ENCODE data around the gene KNDC1. TPM values are rescaled to one million over a fixed set of nuclear protein-coding genes. Genes with fewer than 3 reads are reported as not detected.

Gene KNDC1
- total and polyA plus RNA-seq, 2 donors (not counting 3 experiments of a cell fraction or from before 2014, with no cell fraction given): not detected

DNA sequence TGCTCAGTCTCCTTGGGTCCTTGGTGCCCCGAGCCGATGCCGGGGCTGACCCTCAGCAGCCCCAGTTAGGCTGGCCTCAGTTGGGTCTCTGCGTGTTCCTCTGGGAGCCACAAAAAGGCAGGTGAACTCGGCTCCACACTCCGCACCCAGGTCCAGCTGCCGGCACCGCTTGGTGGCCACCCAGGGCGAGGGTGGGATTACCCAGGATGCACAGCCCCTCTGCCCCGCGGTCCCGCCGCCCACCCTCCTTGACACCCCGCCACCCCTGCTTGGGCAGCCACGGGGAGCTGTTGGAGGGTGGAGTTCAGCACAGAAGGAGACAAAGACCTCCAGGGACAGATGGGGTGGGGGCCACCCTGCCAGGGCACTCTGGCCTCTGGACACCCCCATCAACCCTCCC, 95.3 kb downstream of the KNDC1 start:
- H3K4me3 ChIP-seq (replicated peaks in 1 of 3; ENCODE audit: insufficient read depth in 1 of 3, low read depth in 1 of 3, low read length in 3 of 3): no peak overlapping the region
- no peaks in the 10 kb centered on the region for H3K27me3 ChIP-seq (ENCODE audit: control insufficient read depth in 2 of 2, insufficient read depth in 2 of 2, low read length in 2 of 2)
- TF ChIP-seq, protein P1, sequence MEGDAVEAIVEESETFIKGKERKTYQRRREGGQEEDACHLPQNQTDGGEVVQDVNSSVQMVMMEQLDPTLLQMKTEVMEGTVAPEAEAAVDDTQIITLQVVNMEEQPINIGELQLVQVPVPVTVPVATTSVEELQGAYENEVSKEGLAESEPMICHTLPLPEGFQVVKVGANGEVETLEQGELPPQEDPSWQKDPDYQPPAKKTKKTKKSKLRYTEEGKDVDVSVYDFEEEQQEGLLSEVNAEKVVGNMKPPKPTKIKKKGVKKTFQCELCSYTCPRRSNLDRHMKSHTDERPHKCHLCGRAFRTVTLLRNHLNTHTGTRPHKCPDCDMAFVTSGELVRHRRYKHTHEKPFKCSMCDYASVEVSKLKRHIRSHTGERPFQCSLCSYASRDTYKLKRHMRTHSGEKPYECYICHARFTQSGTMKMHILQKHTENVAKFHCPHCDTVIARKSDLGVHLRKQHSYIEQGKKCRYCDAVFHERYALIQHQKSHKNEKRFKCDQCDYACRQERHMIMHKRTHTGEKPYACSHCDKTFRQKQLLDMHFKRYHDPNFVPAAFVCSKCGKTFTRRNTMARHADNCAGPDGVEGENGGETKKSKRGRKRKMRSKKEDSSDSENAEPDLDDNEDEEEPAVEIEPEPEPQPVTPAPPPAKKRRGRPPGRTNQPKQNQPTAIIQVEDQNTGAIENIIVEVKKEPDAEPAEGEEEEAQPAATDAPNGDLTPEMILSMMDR (IDR thresholded peaks at IDR 0.05; ENCODE audit: extremely low read depth in 1 of 2, insufficient read depth in 1 of 2, low read depth in 1 of 2, low read length in 2 of 2): no peak
- TF ChIP-seq GATA2 (IDR thresholded peaks at IDR 0.05; ENCODE audit: insufficient read depth, insufficient read length, low read depth, low read length) (no peak), JUN (IDR thresholded peaks at IDR 0.05; ENCODE audit: borderline replicate concordance, insufficient read depth, insufficient read length, low read depth) (no peak), FOS (IDR thresholded peaks at IDR 0.05; ENCODE audit: borderline replicate concordance, insufficient read depth, low read length) (no peak), POLR2A (IDR thresholded peaks at IDR 0.05; ENCODE audit: low read depth, low read length) (no peak), MYC (IDR thresholded peaks at IDR 0.05; ENCODE audit: low read depth, low read length) (no peak), EZH2 (IDR thresholded peaks at IDR 0.05; ENCODE audit: borderline replicate concordance, low read depth, low read length, severe bottlenecking) (no peak)
- TF ChIP-seq, protein P2, sequence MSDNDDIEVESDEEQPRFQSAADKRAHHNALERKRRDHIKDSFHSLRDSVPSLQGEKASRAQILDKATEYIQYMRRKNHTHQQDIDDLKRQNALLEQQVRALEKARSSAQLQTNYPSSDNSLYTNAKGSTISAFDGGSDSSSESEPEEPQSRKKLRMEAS (IDR thresholded peaks at IDR 0.05; ENCODE audit: insufficient read depth, insufficient read length): no peak
- no peak for FAIRE-seq
- no peak for DNase-seq (ENCODE audit: low read depth, low spot score)
- no peaks in the 10 kb centered on the region for H3K9me1 ChIP-seq (replicated peaks; ENCODE audit: control insufficient read depth, extremely low read depth, insufficient read depth, low read length)
- H3K27ac ChIP-seq (ENCODE audit: insufficient read depth, low read depth, low read length): no peak overlapping the region
- no peaks in the 10 kb centered on the region for H4K20me1 ChIP-seq (replicated peaks; ENCODE audit: control insufficient read depth, extremely low read depth, insufficient read depth, low read length)
- dilution Hi-C loops (cut with MboI; ENCODE audit: extremely low pct_ligation_motif_present, low sequenced_read_pairs) (no loop called here), intact Hi-C loops (cut with micrococcal nuclease) (no loop called here)
- no peak overlapping the region for H3K4me2 ChIP-seq (ENCODE audit: insufficient read depth, low read length)
- BruUV-seq (replicated peaks): no TSS peak
- ChIA-PET POLR2A (no interaction called here), CTCF (no interaction called here)
- no peaks in the 10 kb centered on the region for H3K36me3 ChIP-seq (ENCODE audit: control insufficient read depth in 2 of 2, extremely low read depth in 1 of 2, insufficient read depth in 2 of 2, low read length in 2 of 2)
- H3K9ac ChIP-seq (replicated peaks; ENCODE audit: extremely low read depth, insufficient read depth, low read length): no peak overlapping the region
- H3K79me2 ChIP-seq (ENCODE audit: control insufficient read depth, insufficient read depth, low read length): no peaks in the 10 kb centered on the region
- peaks cover 21% of the 10 kb centered on the region for H3K4me1 ChIP-seq (ENCODE audit: control insufficient read depth, extremely low read depth, insufficient read depth, low read length)
- no peaks in the 10 kb centered on the region for H3K9me3 ChIP-seq (replicated peaks; ENCODE audit: control insufficient read depth, insufficient read depth, low read length)
- no peak overlapping the region for H2AFZ ChIP-seq (ENCODE audit: low read depth, low read length)
